CD14-positive monocyte (primary cell): Measurements from ENCODE around the gene SLC30A5. TPM values are rescaled to one million over a fixed set of nuclear protein-coding genes. Genes with fewer than 3 reads are reported as not detected.

Experiments
- DNase-seq, 3 donors: peaks; one replicate each; pipeline ENCODE4 v3.0.0-alpha.2; 2011 to 2022
- H2AFZ ChIP-seq: 2 replicates; pipeline ENCODE4 v1.6.0; 2012; ENCODE audit warnings: mild to moderate bottlenecking, low read depth, low read length, inconsistent platforms; ENCODE audit not compliant: insufficient read depth, poor library complexity, severe bottlenecking
- H3K27ac ChIP-seq, 2 donors: 1 replicate in 1 of 2; 2 replicates in 1 of 2; pipeline ENCODE4 v1.5.1; 2012 to 2013; ENCODE audit warnings: low read length in 2 of 2, control low read depth in 1 of 2, inconsistent platforms in 1 of 2, low read depth in 1 of 2, mild to moderate bottlenecking in 1 of 2
- H3K27me3 ChIP-seq, 2 donors: one replicate each; pipeline versions ENCODE4 v1.6.0 to v1.6.1; 2011 to 2013; ENCODE audit warnings: low read length in 2 of 2; ENCODE audit not compliant: control insufficient read depth in 2 of 2, insufficient read depth in 2 of 2
- H3K36me3 ChIP-seq, 2 donors: replicated peaks in 1 of 2; 1 replicate in 1 of 2; 2 replicates in 1 of 2; pipeline versions ENCODE4 v1.5.1 to v1.6.1; 2012 to 2013; ENCODE audit warnings: low read length in 2 of 2, control low read depth in 1 of 2, inconsistent platforms in 1 of 2, mild to moderate bottlenecking in 1 of 2; ENCODE audit not compliant: insufficient read depth in 2 of 2, control insufficient read depth in 1 of 2
- H3K4me1 ChIP-seq, 2 donors: 1 replicate in 1 of 2; 2 replicates in 1 of 2; pipeline versions ENCODE4 v1.5.1 to v1.6.1; 2012 to 2013; ENCODE audit warnings: low read length in 2 of 2, control low read depth in 1 of 2, inconsistent platforms in 1 of 2, mild to moderate bottlenecking in 1 of 2, moderate library complexity in 1 of 2; ENCODE audit not compliant: insufficient read depth in 2 of 2, control insufficient read depth in 1 of 2
- H3K4me2 ChIP-seq: replicated peaks from 2 replicates; pipeline ENCODE3; 2012; ENCODE audit warnings: low read length, moderate library complexity, mild to moderate bottlenecking; ENCODE audit not compliant: poor library complexity, severe bottlenecking; ENCODE audit errors: extremely low read depth
- H3K4me3 ChIP-seq, 3 experiments: fragments of 200-600 bp in 1 of 3; sonication (generic) in 1 of 3; replicated peaks in 1 of 3; 1 replicate in 2 of 3; 2 replicates in 1 of 3; pipeline ENCODE4 v1.5.1; 2011 to 2013; ENCODE audit warnings: low read length in 3 of 3, mild to moderate bottlenecking in 3 of 3, control low read depth in 2 of 3, low read depth in 2 of 3, inconsistent platforms in 1 of 3, moderate library complexity in 1 of 3
- H3K79me2 ChIP-seq: 2 replicates; pipeline ENCODE4 v1.6.0; 2012; ENCODE audit warnings: mild to moderate bottlenecking, control low read depth, inconsistent platforms, low read length, moderate library complexity; ENCODE audit not compliant: insufficient read depth
- H3K9ac ChIP-seq: 2 replicates; pipeline ENCODE4 v1.6.0; 2017; ENCODE audit warnings: low read length, mild to moderate bottlenecking; ENCODE audit not compliant: insufficient read depth, poor library complexity, severe bottlenecking
- H3K9me3 ChIP-seq, 2 donors: replicated peaks in 1 of 2; 1 replicate in 1 of 2; 2 replicates in 1 of 2; pipeline versions ENCODE4 v1.5.1 to v1.6.1; 2012 to 2013; ENCODE audit warnings: low read length in 2 of 2, control low read depth in 1 of 2; ENCODE audit not compliant: control insufficient read depth in 1 of 2, insufficient read depth in 1 of 2
- H4K20me1 ChIP-seq: 2 replicates; pipeline ENCODE4 v1.6.0; 2012; ENCODE audit warnings: mild to moderate bottlenecking, low read length, control low read depth, moderate library complexity; ENCODE audit not compliant: insufficient read depth
- H3K27ac Mint-ChIP-seq, 7 donors: one replicate each; pipeline ENCODE4 v1.8.0; 2020; ENCODE audit warnings: mild to moderate bottlenecking in 7 of 7, mixed read lengths in 7 of 7, moderate library complexity in 6 of 7, inconsistent platforms in 2 of 7
- H3K27me3 Mint-ChIP-seq, 3 donors: one replicate each; pipeline ENCODE4 v1.8.0; 2021 to 2022; ENCODE audit warnings: low read depth in 3 of 3, mild to moderate bottlenecking in 3 of 3, mixed read lengths in 3 of 3, moderate library complexity in 3 of 3, inconsistent platforms in 1 of 3
- H3K36me3 Mint-ChIP-seq, 2 donors: one replicate each; pipeline ENCODE4 v1.8.0; 2020; ENCODE audit warnings: mixed read lengths in 2 of 2, inconsistent platforms in 1 of 2, mild to moderate bottlenecking in 1 of 2
- H3K4me1 Mint-ChIP-seq: one replicate; pipeline ENCODE4 v1.8.0; 2020; ENCODE audit warnings: mild to moderate bottlenecking, mixed read lengths
- H3K4me3 Mint-ChIP-seq, 2 donors: one replicate each; pipeline ENCODE4 v1.8.0; 2020; ENCODE audit warnings: mild to moderate bottlenecking in 2 of 2, mixed read lengths in 2 of 2, moderate library complexity in 1 of 2
- H3K9me3 Mint-ChIP-seq, 7 donors: one replicate each; pipeline ENCODE4 v1.8.0; 2020 to 2022; ENCODE audit warnings: mixed read lengths in 7 of 7, mild to moderate bottlenecking in 6 of 7, moderate library complexity in 6 of 7, inconsistent platforms in 2 of 7
- CTCF ChIP-seq: fragments of 200-600 bp; IDR thresholded peaks from one replicate; pipeline ENCODE4 v1.8.0; 2022; ENCODE audit warnings: antibody characterized with exemption, mild to moderate bottlenecking
- WGBS: methylation state at CpG from one replicate; pipeline ENCODE4 v1.1.5; 2013; ENCODE audit warnings: missing lambda C conversion rate; ENCODE audit not compliant: insufficient coverage; 5-methylcytosine and 5-hydroxymethylcytosine counted together
- intact Hi-C, 2 donors: fragments of 100-400 bp; cut with micrococcal nuclease; formaldehyde crosslinking; loops; one replicate each; pipeline versions ENCODE4 v1.15.0 to v1.15.1; 2023
- polyA plus RNA-seq, 3 donors: library from polyadenylated mRNA; depleted of rRNA in 1 of 3; unstranded in 2 of 3; stranded (reverse) in 1 of 3; fragments of 300-500 nt in 2 of 3; fragments of >200 nt in 1 of 3; fragmentation: Illumina TruSeq in 2 of 3; gene quantifications; 1 replicate in 2 of 3; 2 replicates in 1 of 3; pipeline ENCODE4 v1.2.3, GENCODE V29; 2012 to 2021

Gene SLC30A5
- polyA plus RNA-seq, 3 donors, result 12.6 to 28.2 (median 27.0) TPM

DNA sequence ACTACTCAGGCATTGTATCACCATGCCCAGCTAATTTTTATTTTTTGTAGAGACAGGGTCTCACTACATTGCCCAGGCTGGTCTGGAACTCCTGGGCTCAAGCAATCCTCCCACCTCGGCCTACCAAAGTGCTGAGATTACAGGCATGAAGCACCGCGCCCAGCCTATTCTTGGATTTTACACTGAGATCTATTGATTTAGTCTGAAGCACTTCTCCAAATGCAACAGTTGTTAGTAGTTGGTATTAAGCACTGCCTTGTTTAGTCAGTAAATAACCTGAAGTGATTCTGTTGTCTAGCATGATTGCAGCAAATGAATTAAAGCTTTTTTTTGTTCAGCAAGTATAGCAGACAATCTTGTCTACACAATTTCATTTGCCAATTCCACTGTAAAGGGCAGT is 64.2 kb downstream of the SLC30A5 start:
- no peak for TF ChIP-seq CTCF
- no peaks in the 10 kb centered on the region for H3K36me3 ChIP-seq
- no peak overlapping the region for H2AFZ ChIP-seq
- Mint-ChIP-seq H3K36me3 (no peaks in the 10 kb centered on the region), H3K27ac (peak overlapping the region in 1 of 7 donors; percentile 35), H3K4me3 (no peak overlapping the region), H3K27me3 (peaks cover 0 to 5% (median 3%) of the 10 kb centered on the region in 3 donors), H3K9me3 (peaks cover 0 to 3% (median 0%) of the 10 kb centered on the region in 7 donors), H3K4me1 (peaks cover 1% of the 10 kb centered on the region)
- H3K4me3 ChIP-seq, result no peak overlapping the region
- H3K27ac ChIP-seq, result no peak overlapping the region
- WGBS, result no CpG with 5 or more reads among the region's 3 CpGs
- intact Hi-C loops, result no loop called here
- no peak for DNase-seq
- H3K4me2 ChIP-seq, result no peak overlapping the region
- H3K9ac ChIP-seq, result no peak overlapping the region
- H4K20me1 ChIP-seq, result no peaks in the 10 kb centered on the region
- H3K27me3 ChIP-seq, result no peaks in the 10 kb centered on the region
- no peaks in the 10 kb centered on the region for H3K9me3 ChIP-seq
- H3K4me1 ChIP-seq, result no peaks in the 10 kb centered on the region
- no peaks in the 10 kb centered on the region for H3K79me2 ChIP-seq

DNA sequence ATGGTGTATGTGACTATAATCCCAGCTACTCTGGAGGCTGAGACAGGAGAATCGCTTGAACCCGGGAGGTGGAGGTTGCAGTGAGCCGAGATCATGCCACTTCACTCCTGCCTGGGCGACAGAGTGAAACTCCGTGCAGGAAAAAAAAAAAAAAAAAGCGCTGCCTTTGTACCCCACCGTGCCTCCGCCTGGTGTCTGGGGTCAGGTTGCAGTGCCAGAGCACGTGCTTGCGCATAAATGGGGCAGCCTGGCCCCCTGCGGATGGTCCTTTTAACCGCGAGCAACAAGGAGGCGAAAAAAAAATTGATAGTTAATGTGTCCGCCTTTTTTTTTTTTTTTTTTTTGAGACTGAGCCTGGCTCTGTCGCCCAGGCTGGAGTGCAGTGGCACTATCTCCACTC is 66.8 kb downstream of the SLC30A5 start:
- no peaks in the 10 kb centered on the region for H4K20me1 ChIP-seq
- DNase-seq, result no peak
- H2AFZ ChIP-seq, result no peak overlapping the region
- no peaks in the 10 kb centered on the region for H3K4me1 ChIP-seq
- no peak overlapping the region for H3K27ac Mint-ChIP-seq
- H3K79me2 ChIP-seq, result no peaks in the 10 kb centered on the region
- no peak overlapping the region for H3K9ac ChIP-seq
- peaks cover 0 to 5% (median 4%) of the 10 kb centered on the region in 3 donors for H3K27me3 Mint-ChIP-seq
- no peak overlapping the region for H3K4me3 ChIP-seq
- no peak overlapping the region for H3K27ac ChIP-seq
- no peaks in the 10 kb centered on the region for H3K36me3 ChIP-seq
- H3K27me3 ChIP-seq, result no peaks in the 10 kb centered on the region
- no peaks in the 10 kb centered on the region for H3K9me3 ChIP-seq
- intact Hi-C loops, result no loop called here
- no peak for TF ChIP-seq CTCF
- no peak overlapping the region for H3K4me2 ChIP-seq
- no peaks in the 10 kb centered on the region for H3K4me1 Mint-ChIP-seq
- H3K9me3 Mint-ChIP-seq, result peaks cover 0 to 8% (median 0%) of the 10 kb centered on the region in 7 donors
- no peak overlapping the region for H3K4me3 Mint-ChIP-seq
- H3K36me3 Mint-ChIP-seq, result no peaks in the 10 kb centered on the region
- 97% methylated on average over 8 of the region's 16 CpGs for WGBS
